NCI-H2227 treated with DMSO at 0.1 percent for 48 hours (cell line): Measurements from ENCODE around the gene DUT.
A peak's percentile ranks its signal among the peaks of the same experiment; 100 is the strongest.

Source experiments
- DNase-seq: peaks from one replicate; lab custom pipeline; 2025; lab: John Stamatoyannopoulos, UW

DUT gene

DNA sequence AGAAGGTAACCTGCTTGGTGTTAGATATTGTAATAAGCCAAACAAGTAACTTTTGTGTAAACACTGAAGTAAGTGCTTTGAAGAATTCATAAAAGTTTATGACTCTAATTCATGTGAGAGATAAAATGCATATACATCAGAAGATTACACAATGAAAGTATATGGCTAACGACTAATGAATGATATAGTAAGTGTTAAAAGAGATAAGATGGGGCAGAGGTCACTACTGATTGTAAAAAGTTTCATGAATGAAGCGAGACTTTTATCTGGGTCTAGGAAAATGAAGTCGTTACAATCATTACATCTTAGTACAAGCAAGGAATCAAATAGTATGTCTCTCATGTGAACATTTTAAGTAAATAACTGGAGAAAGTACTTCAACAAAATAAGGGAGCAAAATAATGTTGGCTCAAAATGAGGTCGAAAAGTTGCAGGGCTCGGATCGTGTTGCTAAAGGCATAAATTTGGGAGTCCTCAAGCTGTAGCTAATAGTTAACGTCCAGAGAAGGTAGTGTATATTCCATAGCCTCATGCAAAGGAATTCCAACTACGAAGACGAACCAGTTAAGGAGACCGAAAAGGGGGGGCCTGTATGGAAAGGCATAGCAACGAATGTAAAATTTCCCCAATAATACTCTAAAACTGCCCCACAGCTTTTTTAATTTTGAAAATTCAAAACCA lies 984 bp upstream of the DUT start:
- no peak for DNase-seq

DNA sequence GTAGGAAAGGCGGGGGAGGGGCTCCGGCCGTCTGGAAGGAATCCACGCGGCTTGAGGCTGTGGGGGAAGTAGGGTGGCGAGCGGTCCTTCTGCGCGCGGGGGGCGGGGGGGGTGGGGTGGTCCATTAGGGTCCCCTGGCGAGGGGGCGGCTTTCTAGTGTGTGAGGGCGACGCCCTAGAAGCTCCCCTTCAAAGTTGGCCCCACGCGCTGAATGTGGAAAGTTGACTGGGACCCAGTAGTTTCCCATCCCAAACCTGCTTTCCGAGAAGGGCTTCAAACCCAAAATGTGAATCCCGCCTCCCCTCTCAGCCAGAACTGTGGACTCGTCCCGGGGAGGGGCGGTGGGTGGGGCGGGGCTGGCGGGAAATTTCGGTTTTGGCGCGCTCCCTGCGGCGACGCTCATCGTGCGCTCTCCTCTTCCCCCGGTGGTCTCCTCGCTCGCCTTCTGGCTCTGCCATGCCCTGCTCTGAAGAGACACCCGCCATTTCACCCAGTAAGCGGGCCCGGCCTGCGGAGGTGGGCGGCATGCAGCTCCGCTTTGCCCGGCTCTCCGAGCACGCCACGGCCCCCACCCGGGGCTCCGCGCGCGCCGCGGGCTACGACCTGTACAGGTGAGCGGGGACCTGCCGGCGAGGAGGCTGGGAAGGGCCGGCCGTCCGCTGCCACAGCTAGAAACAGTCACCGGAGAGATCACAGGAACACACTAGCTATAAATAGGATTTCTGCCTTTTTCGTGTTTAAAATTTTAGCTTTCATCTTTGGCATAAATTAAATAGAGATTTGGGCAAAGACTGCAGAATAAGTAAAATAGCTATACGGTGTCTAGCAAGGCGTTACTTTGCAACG lies 790 bp downstream of the DUT start:
- DNase-seq = peak; percentile 76

DNA sequence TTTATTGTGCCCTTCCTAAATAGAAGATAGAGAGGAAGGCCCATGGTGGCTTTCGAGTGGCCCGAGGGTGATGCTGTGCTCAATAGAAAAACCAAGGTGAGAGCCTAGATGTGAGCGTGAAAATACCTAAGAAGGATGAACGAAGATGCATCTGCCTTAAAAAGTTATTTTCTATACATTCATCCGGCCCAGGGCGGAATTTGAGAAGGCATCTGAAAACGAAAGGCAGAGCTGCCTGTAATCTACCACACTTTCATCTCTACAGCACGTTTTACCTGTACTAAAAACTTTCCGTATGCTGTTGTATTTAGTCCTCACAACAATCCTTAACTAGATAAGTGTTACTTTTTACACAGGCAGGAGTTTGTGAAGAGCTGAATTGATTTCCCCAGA lies 1.4 kb downstream of the DUT start:
- DNase-seq = no peak

DNA sequence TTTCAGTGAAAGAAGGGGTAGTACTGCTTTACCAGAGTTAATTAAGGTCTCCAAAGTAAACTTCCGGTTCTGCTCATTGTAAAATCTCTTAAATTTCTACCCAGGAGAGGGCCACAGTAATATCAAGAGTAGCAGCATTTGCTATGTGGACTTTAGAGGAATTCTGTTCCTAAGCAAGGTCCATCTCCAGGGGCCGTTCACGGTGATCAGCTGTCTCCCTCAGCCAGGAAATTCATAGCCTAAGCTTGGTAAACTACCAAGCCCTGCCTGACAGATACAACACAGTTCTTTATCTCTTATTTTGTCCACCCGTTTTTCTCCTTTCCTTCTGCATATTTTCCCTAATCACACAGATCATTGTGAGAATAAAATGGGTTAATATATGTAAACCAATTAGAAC lies 2.3 kb downstream of the DUT start:
- no peak for DNase-seq

DNA sequence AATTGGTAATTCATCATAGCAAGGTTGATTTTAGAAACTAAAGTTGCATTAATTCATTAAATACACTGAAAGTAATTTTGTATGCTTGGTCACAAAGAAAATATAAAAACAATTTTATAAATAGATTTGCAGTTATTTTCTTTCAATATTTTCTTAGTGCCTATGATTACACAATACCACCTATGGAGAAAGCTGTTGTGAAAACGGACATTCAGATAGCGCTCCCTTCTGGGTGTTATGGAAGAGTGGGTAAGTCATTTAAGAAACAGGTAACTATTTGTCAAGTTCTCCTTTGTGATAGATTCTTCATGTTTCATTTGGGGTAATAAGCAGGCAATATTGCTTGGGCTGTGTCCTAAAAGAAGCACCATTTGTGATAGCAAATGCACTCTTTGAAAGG lies 3.0 kb downstream of the DUT start:
- no peak for DNase-seq

DNA sequence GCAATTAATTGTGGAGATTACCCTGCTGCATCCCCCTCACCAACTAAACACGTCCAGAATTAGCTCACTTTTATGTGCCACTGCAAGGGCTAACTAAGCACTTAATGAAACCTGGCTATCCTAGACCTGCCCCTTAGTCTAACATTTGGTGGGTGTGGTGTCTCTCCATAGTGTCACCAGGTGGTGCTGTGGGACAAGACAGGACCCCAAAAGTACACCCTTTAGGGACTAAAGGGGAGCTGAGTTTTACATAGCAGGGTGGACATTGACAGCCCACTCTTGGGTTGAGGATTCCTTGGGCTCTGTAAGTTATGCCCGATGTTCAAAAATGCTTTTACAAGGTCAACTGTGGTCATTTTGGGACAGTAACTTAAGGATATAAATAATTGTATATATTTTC lies 5.7 kb downstream of the DUT start:
- no peak for DNase-seq

DNA sequence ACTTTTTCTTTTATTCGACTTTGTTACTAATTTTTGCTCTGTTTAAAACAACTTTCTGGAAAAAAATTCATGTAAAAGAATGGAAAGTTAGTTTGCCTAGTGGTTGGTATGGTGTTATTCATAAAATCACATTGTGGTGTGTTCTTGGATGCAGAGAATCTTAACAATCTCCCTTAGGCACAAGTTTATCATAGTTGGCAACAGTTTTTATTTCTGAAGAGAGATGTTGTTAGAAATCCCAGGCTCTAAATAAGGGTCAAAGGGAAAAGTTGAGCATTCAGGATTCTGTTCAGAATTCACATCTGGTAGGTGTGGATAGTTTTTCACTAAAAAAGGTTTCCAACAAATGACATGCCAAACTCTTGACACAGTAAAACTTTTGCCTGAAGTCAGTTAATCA lies 6.4 kb downstream of the DUT start:
- DNase-seq = no peak

DNA sequence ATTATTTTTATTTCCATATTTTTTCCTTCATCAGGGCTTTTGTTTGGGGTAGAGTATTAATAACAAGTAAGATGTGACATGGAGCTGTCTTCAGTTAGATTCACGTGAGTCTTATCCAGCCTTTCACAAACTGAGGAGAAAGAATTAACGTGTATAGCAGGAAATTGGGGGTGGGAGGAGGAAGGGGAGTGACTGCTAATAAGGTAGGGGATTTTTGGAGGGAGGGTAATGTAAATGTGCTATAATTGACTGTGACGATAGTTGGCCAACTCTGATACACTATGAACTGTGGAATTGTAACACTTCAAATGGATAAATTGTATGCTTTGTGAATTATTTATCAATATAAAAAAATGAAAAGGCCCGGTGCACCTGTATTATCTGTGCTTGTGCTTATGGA lies 8.9 kb downstream of the DUT start:
- no peak for DNase-seq

DNA sequence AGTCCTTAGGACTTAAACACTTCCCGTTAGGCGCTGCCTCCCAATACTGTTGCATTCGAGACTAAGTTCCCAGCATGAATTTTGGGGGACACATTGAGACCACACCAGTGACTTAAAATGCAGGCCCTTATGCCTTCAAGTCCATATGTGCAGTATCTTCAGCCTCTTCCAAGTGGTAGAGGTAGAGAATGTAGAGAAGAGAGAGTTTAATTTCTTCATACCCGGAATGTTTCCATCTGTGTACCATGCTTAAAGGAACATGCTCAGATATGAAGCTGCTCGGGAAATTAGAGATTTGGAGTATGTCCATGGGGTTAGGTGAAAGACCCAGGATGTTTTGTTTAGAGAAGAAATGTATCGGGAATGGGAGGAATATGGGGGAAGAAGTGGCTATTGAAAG lies 12.6 kb downstream of the DUT start:
- no peak for DNase-seq

DNA sequence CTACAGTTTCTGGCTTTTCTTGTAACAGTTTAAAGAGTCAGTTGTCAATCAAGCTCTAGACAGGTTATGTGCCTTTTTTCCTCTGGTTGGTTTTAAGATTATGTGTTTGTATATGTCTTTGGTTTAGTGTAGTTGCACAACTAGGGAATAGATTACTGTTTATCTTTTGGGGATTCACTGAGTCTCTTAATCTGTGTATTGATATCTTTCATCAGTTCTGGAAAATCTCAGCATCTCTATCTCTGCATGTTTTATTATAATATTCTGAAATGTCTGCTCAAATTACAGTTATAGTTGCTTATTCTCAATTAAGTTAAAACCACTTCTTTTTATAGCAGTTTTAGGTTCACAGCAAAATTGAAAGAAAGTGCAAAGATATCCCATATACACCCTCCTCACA lies 14.3 kb downstream of the DUT start:
- no peak for DNase-seq

DNA sequence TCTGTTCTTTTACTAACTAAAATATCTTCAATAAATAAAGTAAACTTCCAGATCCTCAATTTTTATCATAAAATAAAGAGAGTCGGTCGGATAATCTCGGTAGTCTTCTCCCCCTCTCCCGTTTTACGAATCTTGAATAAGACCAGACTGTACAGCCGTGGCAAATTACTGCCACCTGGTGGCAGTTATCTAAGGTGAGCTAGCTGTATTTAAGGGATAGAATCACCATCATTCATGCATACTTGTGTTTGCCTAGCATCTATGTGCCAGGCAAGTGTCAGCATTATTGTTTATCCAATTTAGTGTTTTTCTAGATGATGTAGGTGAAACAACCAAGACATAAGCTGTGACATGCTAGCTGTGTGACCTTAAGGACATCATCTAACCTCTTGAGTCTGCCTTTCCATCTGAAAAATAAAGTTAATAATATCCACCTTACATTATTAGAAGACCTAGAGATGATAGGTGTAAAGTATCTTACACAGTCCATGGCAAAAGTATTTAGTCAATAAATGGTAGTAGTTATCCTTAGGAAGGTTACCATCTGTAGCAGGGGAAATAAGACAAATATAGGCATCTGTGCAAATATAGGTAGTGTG lies 21.3 kb downstream of the DUT start:
- DNase-seq = peak; percentile 56

DNA sequence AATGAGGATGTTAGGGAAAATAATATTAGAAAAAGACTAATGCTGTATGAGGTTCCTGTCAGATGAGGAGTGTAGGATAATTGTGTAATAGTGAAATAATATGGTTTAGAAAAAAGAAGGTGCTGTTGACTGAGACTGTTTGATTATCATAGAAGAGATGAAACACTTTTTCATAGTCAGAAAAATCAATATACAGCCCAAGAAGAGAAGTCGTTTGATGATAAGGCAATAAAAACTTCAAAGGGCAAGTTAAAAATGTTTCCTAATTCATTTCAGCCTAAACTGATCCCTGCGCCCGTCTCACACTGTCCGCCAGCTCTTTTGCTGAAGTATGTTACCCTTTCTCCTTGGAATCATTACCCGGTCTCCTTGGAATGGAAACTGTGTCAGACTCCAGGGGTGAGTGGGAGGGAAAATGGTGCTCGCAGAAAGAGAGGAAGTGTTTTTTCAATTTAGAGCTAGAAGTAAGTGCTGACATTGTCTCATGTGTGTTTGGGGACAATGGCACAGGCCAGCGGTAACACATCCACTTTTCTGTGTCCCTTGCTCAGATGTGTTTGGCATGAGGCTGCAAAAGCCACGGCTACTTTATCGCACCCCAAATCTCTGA lies 23.6 kb downstream of the DUT start:
- no peak for DNase-seq

DNA sequence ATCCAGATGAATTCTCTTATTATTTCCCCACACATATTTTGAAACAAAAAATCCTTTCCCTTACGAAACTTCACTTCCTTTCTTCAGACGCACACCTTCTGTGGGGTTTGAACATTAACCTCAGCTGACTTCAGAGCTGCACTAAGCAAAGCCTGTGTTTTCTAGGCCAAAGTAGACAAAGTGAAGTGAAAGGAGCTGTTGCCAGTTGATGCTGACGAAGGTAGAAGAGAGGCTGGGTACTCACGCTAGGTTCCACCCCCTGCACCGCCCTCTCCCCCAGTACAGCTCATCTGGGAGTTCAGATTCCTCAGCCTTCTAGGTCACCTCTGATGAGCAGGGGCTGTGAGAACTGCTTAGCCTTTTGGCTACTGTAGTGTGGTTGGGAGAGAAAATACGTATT lies 24.1 kb downstream of the DUT start:
- no peak for DNase-seq

DNA sequence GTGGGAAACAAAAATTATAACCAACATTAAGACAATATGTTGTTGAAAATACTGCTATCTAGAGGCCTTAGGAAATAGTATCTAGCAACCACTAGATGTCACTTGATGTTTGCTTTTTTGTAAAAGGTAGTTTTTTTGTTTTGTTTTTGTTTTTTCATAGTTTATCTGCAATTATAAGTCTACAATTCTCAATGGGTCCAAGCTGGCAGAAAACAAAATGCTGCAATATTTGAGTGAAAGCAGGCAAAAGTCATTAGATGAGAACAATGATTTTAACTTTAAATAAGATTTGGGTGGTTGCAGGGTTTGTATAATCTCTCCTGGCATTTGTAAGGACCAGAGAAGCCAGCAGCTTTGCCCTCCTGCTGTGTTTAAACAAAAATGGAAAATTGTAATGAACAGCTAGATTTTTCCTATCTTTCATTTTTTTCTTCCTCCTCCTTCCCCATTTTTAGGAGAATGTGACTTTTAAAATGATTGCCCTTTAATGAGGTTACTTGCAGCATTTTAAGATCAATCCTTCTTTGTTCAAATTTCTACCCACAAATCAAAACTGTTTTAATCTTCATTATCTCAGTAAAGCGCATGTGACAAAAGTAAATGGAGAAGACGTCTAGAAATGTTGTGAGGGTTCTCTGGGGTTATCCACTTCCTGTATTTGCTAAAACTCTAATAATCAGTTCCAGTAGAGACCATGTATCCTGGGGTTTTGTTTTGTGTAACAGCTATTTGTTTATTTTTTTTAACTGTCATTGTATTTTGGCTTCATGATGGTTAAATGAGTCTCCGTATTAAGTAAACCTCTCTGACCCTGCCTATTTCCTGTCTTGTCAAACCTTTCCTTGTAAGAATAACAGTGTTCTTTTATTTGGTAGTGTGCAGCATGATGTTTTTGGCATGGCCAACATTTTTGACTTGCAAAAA lies 27.3 kb downstream of the DUT start:
- DNase-seq = peak; percentile 2

DNA sequence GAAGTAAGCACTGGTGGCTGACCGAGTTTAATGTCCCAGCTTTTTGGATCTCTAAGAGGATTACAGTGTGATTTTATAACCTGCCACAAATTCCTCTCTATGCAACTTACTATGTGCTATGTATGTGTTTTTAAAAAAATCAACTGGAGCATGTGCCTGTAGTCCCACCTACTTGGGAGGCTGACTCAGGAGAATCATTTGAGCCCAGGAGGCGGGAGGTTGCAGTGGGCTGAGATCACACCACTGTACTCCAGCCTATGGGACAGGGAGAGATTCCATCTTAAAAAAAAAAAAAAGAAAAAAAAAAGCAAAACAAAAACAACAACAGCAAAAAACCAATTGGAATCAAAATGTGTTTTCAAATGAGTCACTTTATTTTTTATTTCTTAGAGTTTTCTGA lies 29.6 kb downstream of the DUT start:
- no peak for DNase-seq

DNA sequence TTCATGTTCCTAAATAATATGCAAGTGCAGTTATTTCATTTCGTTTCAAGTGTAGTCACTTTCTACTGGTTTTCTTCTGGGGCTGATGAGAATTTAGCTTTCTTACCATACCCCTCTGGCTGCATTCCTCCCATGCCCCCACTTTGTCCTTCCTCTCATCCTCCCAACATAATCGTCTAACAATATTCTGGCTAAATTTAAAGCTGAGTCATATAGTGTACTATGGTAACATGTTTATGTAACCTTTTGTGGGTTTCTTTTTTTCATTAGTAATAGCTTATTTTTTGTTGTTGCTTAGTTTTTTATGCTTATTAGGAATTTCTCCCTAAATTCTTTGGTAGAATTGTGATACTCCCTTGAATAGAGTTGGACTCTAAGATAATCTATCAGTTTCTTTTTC lies 30.5 kb downstream of the DUT start:
- no peak for DNase-seq

DNA sequence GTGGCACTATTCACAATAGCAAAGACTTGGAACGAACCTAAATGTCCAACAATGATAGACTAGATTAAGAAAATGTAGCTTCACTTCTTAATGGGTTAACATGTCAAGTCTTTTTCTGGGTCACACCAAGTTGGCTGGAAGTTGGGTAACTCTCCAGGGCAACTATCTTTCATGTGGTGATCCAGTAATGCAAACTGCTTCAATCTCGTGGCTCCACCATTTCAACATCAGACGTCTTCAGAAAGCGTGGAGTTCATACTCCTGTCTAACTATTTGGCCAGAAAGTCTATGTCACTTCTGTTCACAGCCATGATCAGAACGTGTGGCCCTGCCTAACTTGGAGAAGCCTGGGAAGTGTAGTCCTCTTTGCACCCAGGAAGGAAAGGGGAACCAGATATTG lies 32.2 kb downstream of the DUT start:
- no peak for DNase-seq

DNA sequence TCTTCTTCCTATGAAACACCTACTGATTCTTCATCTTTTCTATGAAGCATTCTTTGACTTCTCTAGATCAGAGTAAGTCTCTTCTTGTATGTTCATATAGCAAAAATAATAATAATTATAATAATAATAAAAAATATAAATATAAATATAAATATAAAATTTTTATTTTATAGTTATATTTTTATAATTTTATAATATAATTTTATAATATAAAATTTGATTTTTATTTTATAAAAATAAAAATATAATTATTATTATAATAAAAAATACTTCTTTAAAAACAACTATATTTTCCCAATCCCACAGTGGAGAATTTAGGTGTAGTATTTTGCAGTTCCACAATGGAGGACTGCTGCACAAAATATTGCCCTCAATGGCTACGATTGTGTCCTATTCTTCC lies 34.3 kb downstream of the DUT start:
- DNase-seq = no peak

DNA sequence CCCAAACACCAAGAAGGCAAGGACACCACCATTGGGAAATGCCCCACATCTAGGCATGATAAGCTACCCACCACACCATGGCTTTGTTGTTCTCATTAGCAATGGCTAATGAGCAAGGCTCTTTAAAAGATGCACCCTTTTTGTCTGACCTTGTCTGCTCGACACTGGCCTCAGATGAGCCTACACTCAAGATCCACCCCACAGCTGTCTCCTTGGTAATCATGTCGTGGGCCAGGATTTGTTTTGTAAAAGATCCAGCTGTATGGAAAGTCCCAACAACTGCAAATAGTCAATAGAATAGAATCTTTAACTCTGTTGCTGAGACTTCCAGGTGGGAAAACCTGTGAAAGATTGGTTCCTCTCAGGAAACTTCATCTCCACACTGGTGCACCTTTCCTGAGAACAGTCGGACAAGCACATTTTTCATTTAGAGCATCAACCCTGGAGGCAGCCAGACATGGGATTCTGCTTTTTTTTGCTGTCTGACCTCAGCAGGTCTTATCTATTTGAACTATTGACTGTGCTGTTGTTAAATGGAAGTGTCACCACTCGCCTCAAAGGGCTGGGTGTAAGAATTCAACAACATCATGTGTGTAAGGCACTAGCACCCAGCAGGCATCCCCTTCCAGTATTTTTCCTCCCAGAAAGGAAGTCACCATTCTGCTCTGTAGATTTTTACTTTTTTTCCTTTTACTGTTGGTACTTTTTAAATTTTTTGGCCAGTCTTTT lies 35.5 kb downstream of the DUT start:
- DNase-seq = no peak

DNA sequence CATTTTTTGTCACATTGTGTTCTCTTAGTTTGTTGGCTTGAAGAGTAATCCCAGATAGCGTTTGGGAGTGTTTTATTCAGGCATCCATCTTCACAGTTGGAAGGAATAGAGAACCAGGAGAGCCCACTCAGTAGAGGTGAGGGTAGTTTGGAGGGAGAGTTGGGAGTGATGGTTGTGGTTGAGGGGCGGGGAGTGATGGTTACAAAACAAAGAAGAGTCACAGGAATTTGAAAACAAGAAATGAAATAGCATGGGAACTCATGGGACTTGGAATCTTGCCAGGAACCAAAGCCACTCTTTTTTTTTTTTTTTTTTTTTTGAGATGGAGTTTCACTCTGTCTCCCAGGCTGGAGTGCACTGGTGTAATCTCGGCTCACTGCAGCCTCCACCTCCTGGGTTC lies 36.3 kb downstream of the DUT start:
- DNase-seq = no peak

DNA sequence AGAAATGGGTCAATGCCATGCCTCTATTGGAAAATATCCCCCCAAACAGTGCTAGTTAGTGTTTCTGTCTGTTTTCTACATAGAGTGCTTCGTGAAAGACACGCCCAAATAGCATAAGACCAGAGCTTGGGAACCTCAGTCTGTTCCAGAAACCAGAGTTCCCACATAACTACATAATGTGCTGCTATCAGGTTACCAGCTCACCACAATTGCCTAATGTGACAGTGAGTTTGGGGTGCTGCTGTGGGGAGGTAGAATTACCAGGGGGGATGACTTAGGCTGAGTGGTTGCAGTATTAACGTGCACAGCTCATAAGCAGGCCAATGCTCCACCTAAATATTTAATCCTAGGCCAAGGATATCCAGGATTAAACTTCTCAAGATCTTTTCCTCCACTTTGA lies 39.2 kb downstream of the DUT start:
- DNase-seq = no peak
